Measurements from ENCODE around the gene AKT1. TPM values are rescaled to one million over a fixed set of nuclear protein-coding genes. Genes with fewer than 3 reads are reported as not detected.

Gene AKT1
- total RNA-seq, 6 experiments from 2014 or later = 66.7 to 92.1 (median 83.9) TPM

DNA sequence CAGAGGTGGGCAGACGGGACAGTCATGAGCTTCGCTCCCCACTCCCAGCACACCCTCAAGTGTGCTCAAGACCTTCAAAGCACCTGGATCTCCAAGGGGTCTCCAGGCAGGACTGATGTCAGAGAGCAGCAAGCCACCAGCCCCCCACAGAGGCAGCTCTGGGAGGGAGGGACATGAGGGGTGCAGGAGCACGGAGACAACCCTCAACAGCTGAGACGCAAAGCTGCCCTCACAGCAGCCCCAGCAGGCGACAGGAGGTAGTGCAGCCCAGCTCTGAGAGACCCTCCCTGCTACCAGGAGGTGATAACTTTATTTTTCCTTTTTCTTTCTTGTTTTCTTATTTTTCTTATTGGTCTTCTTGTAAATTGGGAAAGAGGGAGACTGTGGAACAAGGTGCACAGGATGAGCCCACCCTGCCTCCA, 24.7 kb downstream of the AKT1 start:
- no peak overlapping the region for H3K27ac ChIP-seq
- no peaks in the 10 kb centered on the region for H3K9me3 ChIP-seq
- ATAC-seq (no peak), DNase-seq (no peak)
- peaks cover 0 to 23% (median 11%) of the 10 kb centered on the region in 4 donors for H3K4me1 ChIP-seq
- H3K36me3 ChIP-seq = peaks cover 0 to 25% (median 11%) of the 10 kb centered on the region in 4 donors
- intact Hi-C loops (cut with DNase I) = loop anchor here in 1 of 2 donors (5.0 kb wide), 1 partner anchor 51 kb away; no protein-coding TSS in a partner anchor
- TF ChIP-seq, protein P1, sequence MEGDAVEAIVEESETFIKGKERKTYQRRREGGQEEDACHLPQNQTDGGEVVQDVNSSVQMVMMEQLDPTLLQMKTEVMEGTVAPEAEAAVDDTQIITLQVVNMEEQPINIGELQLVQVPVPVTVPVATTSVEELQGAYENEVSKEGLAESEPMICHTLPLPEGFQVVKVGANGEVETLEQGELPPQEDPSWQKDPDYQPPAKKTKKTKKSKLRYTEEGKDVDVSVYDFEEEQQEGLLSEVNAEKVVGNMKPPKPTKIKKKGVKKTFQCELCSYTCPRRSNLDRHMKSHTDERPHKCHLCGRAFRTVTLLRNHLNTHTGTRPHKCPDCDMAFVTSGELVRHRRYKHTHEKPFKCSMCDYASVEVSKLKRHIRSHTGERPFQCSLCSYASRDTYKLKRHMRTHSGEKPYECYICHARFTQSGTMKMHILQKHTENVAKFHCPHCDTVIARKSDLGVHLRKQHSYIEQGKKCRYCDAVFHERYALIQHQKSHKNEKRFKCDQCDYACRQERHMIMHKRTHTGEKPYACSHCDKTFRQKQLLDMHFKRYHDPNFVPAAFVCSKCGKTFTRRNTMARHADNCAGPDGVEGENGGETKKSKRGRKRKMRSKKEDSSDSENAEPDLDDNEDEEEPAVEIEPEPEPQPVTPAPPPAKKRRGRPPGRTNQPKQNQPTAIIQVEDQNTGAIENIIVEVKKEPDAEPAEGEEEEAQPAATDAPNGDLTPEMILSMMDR (IDR thresholded peaks at IDR 0.05) = peak; percentile 25 to 37 (median 32)
- no peak for TF ChIP-seq POLR2A (IDR thresholded peaks at IDR 0.05)
- no peaks in the 10 kb centered on the region for H3K27me3 ChIP-seq
- WGBS (ENCODE audit: insufficient coverage, low coverage, low lambda C conversion rate, missing lambda C conversion rate) = 100% methylated on average over 2 of the region's 5 CpGs
- H3K4me3 ChIP-seq = no peak overlapping the region

- H3K36me3 ChIP-seq = peaks cover 0 to 25% (median 11%) of the 10 kb centered on the region in 4 donors
- intact Hi-C loops (cut with DNase I) = loop anchor here in 1 of 2 donors (5.0 kb wide), 1 partner anchor 52 kb away; no protein-coding TSS in a partner anchor
- ATAC-seq = no peak
- H3K27me3 ChIP-seq = no peaks in the 10 kb centered on the region
- peaks cover 0 to 23% (median 11%) of the 10 kb centered on the region in 4 donors for H3K4me1 ChIP-seq
- WGBS (ENCODE audit: insufficient coverage, low coverage, low lambda C conversion rate, missing lambda C conversion rate) = 61% methylated on average over 5 of the region's 24 CpGs
- no peak for DNase-seq
- no peak overlapping the region for H3K27ac ChIP-seq
- H3K9me3 ChIP-seq = no peaks in the 10 kb centered on the region
- no peak overlapping the region for H3K4me3 ChIP-seq
- TF ChIP-seq, protein P1 (IDR thresholded peaks at IDR 0.05) = no peak
- no peak for TF ChIP-seq POLR2A (IDR thresholded peaks at IDR 0.05)
Measured at GRCh38 chr14:104770072-104770579, 25.4 kb downstream of the AKT1 start.

DNA sequence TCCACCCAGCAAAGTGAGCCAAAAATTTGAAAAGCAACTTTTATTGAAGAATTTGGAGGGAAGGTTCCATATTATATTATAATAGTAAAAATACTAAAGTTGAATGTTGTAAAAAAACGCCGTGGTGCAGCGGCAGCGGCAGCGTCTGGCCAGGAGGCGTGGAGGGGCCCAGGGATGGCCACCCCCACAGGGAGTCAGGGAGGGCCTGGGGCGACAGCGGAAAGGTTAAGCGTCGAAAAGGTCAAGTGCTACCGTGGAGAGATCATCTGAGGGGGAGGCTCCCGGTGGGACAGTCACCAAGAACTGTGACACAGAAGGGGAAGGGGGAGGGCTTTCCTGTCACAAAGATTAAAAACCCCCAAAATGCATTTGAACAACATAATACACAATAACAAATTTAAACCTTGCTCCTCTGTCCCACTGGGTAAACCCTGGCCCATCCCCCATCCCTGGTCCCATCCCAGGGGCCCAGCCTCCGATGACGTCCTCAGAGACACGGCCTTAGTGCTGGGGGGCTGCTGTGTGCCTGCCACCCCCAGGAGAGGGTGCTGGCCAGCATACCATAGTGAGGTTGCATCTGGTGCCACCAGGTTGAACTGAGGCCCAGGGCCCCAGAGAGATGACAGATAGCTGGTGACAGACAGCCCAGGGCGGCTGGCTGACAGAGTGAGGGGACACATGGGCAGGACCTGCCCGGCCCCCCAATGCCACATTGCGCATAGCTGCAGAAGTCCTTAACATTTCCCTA, 26.1 kb downstream of the AKT1 start:
- H3K27me3 ChIP-seq = no peaks in the 10 kb centered on the region
- intact Hi-C loops (cut with DNase I) = loop anchor here (5.0 kb wide), 1 partner anchor 53 kb away; no protein-coding TSS in a partner anchor
- H3K4me3 ChIP-seq = no peak overlapping the region
- peaks cover 0 to 25% (median 11%) of the 10 kb centered on the region in 4 donors for H3K4me1 ChIP-seq
- DNase-seq (no peak), ATAC-seq (no peak)
- 62% methylated on average over 12 of the region's 18 CpGs for WGBS (ENCODE audit: insufficient coverage, low coverage, low lambda C conversion rate, missing lambda C conversion rate)
- H3K9me3 ChIP-seq = no peaks in the 10 kb centered on the region
- TF ChIP-seq, protein P1 (IDR thresholded peaks at IDR 0.05) = no peak
- TF ChIP-seq POLR2A (IDR thresholded peaks at IDR 0.05) = no peak
- peaks cover 0 to 22% (median 11%) of the 10 kb centered on the region in 4 donors for H3K36me3 ChIP-seq
- H3K27ac ChIP-seq = no peak overlapping the region

DNA sequence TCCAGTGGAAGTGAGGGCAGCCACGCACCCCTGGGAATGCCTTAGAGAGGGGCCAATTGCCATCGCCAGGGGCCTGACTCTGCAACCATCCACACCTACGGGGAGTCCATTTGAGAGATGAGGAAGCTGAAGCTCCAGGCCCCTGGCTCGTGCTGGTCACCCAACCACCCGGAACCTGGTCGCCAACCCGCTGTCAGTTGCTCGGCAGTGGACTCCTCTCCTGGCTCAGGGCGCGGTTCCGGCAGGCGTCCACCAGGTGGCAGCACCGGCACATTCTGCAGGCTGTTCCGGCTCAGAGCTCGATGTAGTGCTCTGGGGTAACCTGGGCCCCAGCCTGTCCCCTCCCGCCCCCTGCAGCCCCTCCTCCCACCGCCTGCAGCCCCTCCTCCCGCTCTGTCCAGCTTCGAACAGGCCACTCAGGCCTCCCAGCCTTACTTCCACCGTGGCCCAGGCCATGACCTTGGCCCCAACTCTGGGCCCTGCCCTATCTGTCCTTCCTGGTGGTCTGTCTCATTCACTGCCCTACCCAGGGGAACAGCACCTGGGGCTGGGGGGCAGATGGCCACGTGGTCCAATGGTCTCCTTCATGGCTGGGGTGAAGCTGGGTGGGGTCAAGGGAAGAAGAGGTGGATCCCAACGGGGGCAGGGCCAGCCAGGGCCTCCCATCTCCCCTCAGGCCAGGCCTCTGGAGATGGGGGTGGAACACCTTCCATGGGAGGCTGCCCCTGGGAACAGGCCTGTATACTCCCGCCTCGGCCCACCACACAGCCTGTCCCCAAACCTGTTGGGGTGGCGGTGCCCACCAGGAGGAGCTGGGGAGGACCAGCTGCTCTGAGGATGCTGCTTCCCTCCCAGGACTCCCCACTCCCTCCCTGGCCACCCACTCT, 26.9 kb downstream of the AKT1 start:
- Histone ChIP-seq H3K27ac (peak overlapping the region; percentile 66 to 90 (median 76)), H3K36me3 (peaks cover 0 to 21% (median 11%) of the 10 kb centered on the region in 4 donors), H3K4me3 (peak overlapping the region in 2 of 3 donors; percentile 20 to 28)

More for the DNA sequence above, 26.9 kb downstream of the AKT1 start:
- peak; percentile 91 to 92 (median 91) for DNase-seq
- Histone ChIP-seq H3K9me3 (no peaks in the 10 kb centered on the region), H3K27me3 (no peaks in the 10 kb centered on the region), H3K4me1 (peaks cover 0 to 33% (median 11%) of the 10 kb centered on the region in 4 donors)
- 4% methylated on average over 4 of the region's 25 CpGs for WGBS (ENCODE audit: insufficient coverage, low coverage, low lambda C conversion rate, missing lambda C conversion rate)
- intact Hi-C loops (cut with DNase I) = loop anchor here in 1 of 2 donors (5.0 kb wide), 1 partner anchor 54 kb away; no protein-coding TSS in a partner anchor
- TF ChIP-seq POLR2A (IDR thresholded peaks at IDR 0.05) = peak; percentile 10
- TF ChIP-seq, protein P1 (IDR thresholded peaks at IDR 0.05) = peak; percentile 86 to 99 (median 97)
- ATAC-seq = peak; percentile 84 to 90 (median 88)
